K562 (cell line): Measurements from ENCODE around the gene GNAI3. TPM values are rescaled to one million over a fixed set of nuclear protein-coding genes. Genes with fewer than 3 reads are reported as not detected.
A peak's percentile ranks its signal among the peaks of the same experiment; 100 is the strongest.

Source experiments
- ATAC-seq: fragments of 200-7000 bp; cut with Tn5 transposase; 3 replicates; pipeline ENCODE4 v1.9.1; 2020; ENCODE audit warnings: moderate library complexity
- BruUV-seq: library from RNA; stranded (reverse); fragments of 400-500 nt; replicated peaks from 2 replicates; lab custom pipeline; 2021; lab: Mats Ljungman, UMichigan
- CTCF ChIA-PET: fragments of 300-600 bp; formaldehyde crosslinking; extraction: SDS; loops from one replicate; lab custom pipeline; 2021; ENCODE audit warnings: low intra/inter-chr PET ratio; lab: Yijun Ruan, JAX
- POLR2A ChIA-PET: fragments of 300-600, 350-650 bp; sonication (Branson Sonifier 250); formaldehyde crosslinking; extraction: SDS; loops from one replicate; lab custom pipeline; 2021; ENCODE audit warnings: antibody characterized with exemption, inconsistent platforms; lab: Yijun Ruan, JAX
- DNase-seq, 4 experiments: peaks; one replicate each; pipeline versions ENCODE4 v3.0.0 to v3.0.0-alpha.2; 2011 to 2018; ENCODE audit warnings: low spot score in 3 of 4, mixed read lengths in 3 of 4; ENCODE audit errors: extremely low read depth in 1 of 4
- FAIRE-seq: peaks from 2 replicates; lab custom pipeline; 2011; peaks lifted over from hg19 to GRCh38; lab: Jason Lieb, UNC
- H2AFZ ChIP-seq: 2 replicates; pipeline ENCODE4 v1.6.0; 2011; ENCODE audit warnings: low read depth, low read length, control low read depth, inconsistent platforms
- H3K27ac ChIP-seq: fragments of 200-600 bp; 3 replicates; pipeline ENCODE4 v1.8.0; 2011; ENCODE audit warnings: low read depth, mild to moderate bottlenecking, control low read depth, inconsistent platforms, low read length, moderate library complexity, mixed read lengths; ENCODE audit errors: extremely low read depth
- H3K27me3 ChIP-seq, 2 experiments: fragments of 300-600 bp in 1 of 2; 2 replicates in 1 of 2; 3 replicates in 1 of 2; pipeline versions ENCODE4 v1.6.0 to v1.8.0; 2011; ENCODE audit warnings: inconsistent platforms in 2 of 2, low read length in 2 of 2, mild to moderate bottlenecking in 1 of 2, mixed read lengths in 1 of 2, moderate library complexity in 1 of 2; ENCODE audit not compliant: control insufficient read depth in 2 of 2, insufficient read depth in 2 of 2
- H3K36me3 ChIP-seq: fragments of 300-600 bp; 3 replicates; pipeline ENCODE4 v1.8.0; 2011; ENCODE audit warnings: mild to moderate bottlenecking, low read length, inconsistent platforms; ENCODE audit not compliant: control insufficient read depth, insufficient read depth
- H3K4me1 ChIP-seq, 2 experiments: fragments of 200-600 bp in 1 of 2; replicated peaks in 1 of 2; 2 replicates in 1 of 2; 3 replicates in 1 of 2; pipeline versions ENCODE4 v1.5.1 to v1.8.0; 2011; ENCODE audit warnings: inconsistent platforms in 2 of 2, low read length in 2 of 2, mild to moderate bottlenecking in 1 of 2, mixed read lengths in 1 of 2, moderate library complexity in 1 of 2; ENCODE audit not compliant: control insufficient read depth in 2 of 2, insufficient read depth in 2 of 2
- H3K4me2 ChIP-seq: 2 replicates; pipeline ENCODE4 v1.6.1; 2011; ENCODE audit warnings: low read length, control low read depth, inconsistent platforms, mixed read lengths; ENCODE audit not compliant: insufficient read depth
- H3K4me3 ChIP-seq: fragments of 200-600 bp; sonication (generic), shearing (Covaris generic); 2 replicates; pipeline ENCODE4 v1.5.1; 2016; ENCODE audit warnings: control low read depth, inconsistent platforms
- H3K79me2 ChIP-seq: fragments of 200-600 bp; 3 replicates; pipeline ENCODE4 v1.8.0; 2011; ENCODE audit warnings: low read length, inconsistent platforms; ENCODE audit not compliant: control insufficient read depth, insufficient read depth
- H3K9ac ChIP-seq, 2 experiments: 2 replicates each; pipeline versions ENCODE4 v1.6.0 to v1.6.1; 2011; ENCODE audit warnings: low read depth in 2 of 2, low read length in 2 of 2, control low read depth in 1 of 2, inconsistent platforms in 1 of 2, mild to moderate bottlenecking in 1 of 2, mixed read lengths in 1 of 2; ENCODE audit not compliant: insufficient read depth in 1 of 2
- H3K9me1 ChIP-seq: one replicate; pipeline ENCODE4 v1.6.0; 2011; ENCODE audit warnings: inconsistent platforms, mild to moderate bottlenecking, low read length, moderate library complexity; ENCODE audit not compliant: control insufficient read depth, insufficient read depth
- H3K9me3 ChIP-seq: replicated peaks from 2 replicates; pipeline ENCODE4 v1.5.1; 2011; ENCODE audit warnings: low read depth, low read length, inconsistent platforms; ENCODE audit not compliant: control insufficient read depth, insufficient read depth
- H4K20me1 ChIP-seq: replicated peaks from 2 replicates; pipeline ENCODE4 v1.6.1; 2011; ENCODE audit warnings: low read length, inconsistent platforms, mixed read lengths; ENCODE audit not compliant: control insufficient read depth, insufficient read depth
- CTCFL ChIP-seq: IDR thresholded peaks from 2 replicates; pipeline ENCODE4 v1.6.1; 2011; ENCODE audit warnings: borderline replicate concordance, low read depth, mild to moderate bottlenecking, moderate library complexity, low read length; ENCODE audit not compliant: insufficient read depth, poor library complexity, severe bottlenecking
- FOS ChIP-seq: IDR thresholded peaks from 3 replicates; pipeline ENCODE4 v1.6.1; 2011; ENCODE audit not compliant: insufficient read length; ENCODE audit errors: extremely low read depth
- HINFP ChIP-seq: fragments of 450-650 bp; conservative IDR thresholded peaks from 2 replicates; pipeline ENCODE4 v1.6.1; 2016; ENCODE audit warnings: missing genetic modification characterization, low read depth, mild to moderate bottlenecking, control low read depth, missing compliant biosample characterization
- KHSRP ChIP-seq: fragments of 450-650 bp; IDR thresholded peaks from 2 replicates; pipeline ENCODE4 v1.6.1; 2017
- NCOR1 ChIP-seq: fragments of 450-650 bp; IDR thresholded peaks from 2 replicates; pipeline ENCODE4 v1.6.1; 2016; ENCODE audit warnings: mild to moderate bottlenecking, moderate library complexity
- NELFE ChIP-seq: IDR thresholded peaks from 2 replicates; pipeline ENCODE4 v1.6.1; 2011; ENCODE audit warnings: mild to moderate bottlenecking; ENCODE audit not compliant: insufficient read depth, insufficient read length
- RBFOX2 ChIP-seq: fragments of 200-400 bp; formaldehyde crosslinking; IDR thresholded peaks from 2 replicates; pipeline ENCODE4 v1.6.1; 2017; ENCODE audit warnings: low read depth, mild to moderate bottlenecking, low read length, moderate library complexity
- ZBED1 ChIP-seq: IDR thresholded peaks from 2 replicates; pipeline ENCODE4 v1.6.1; 2014
- ZC3H11A ChIP-seq: IDR thresholded peaks from 2 replicates; pipeline ENCODE4 v1.6.1; 2012; ENCODE audit warnings: low read depth, low read length, improper control_type of control experiment
- ZNF140 ChIP-seq: fragments of 250-450 bp; sonication (Bioruptor Pico); IDR thresholded peaks from 2 replicates; pipeline ENCODE4 v1.8.0; 2021; ENCODE audit warnings: moderate library complexity, mild to moderate bottlenecking, inconsistent platforms
- WGBS: fragments of 100-300 bp; shearing (Covaris generic); methylation state at CpG from one replicate; pipeline ENCODE4 v1.1.6; 2016; ENCODE audit warnings: low coverage, mixed read lengths; ENCODE audit not compliant: insufficient coverage; ENCODE audit errors: missing lambda C conversion rate; 5-methylcytosine and 5-hydroxymethylcytosine counted together
- in situ Hi-C: fragments of 300-500 bp; cut with MboI; formaldehyde crosslinking; loops from 4 replicates; pipeline ENCODE4 v1.15.0; 2018; ENCODE audit warnings: inconsistent platforms, mixed read lengths
- intact Hi-C: fragments of 100-400 bp; cut with micrococcal nuclease; formaldehyde crosslinking; loops from 2 replicates; pipeline ENCODE4 v1.14.2; 2022
- polyA plus RNA-seq, 8 experiments: library from polyadenylated mRNA; depleted of rRNA in 4 of 8; stranded (reverse) in 5 of 8; unstranded in 3 of 8; fragments of >200 nt; fragmentation: Nextera tagmentation in 2 of 8; fragmentation: Illumina TruSeq in 1 of 8; extraction: Ambion mirVana in 2 of 8; extraction: Trizol in 1 of 8; gene quantifications; 2 replicates each; pipeline versions ENCODE4 v1.2.1 to v1.2.3, GENCODE V29; 2011 to 2014; ENCODE audit warnings: inconsistent platforms in 1 of 8, missing spikeins in 1 of 8
- total RNA-seq, 7 experiments: library from RNA; depleted of rRNA in 6 of 7; stranded (reverse); fragments of >200 nt in 6 of 7; fragmentation: Illumina TruSeq in 2 of 7; extraction: Trizol in 2 of 7; gene quantifications; 2 replicates each; pipeline versions ENCODE4 v1.2.1 to v1.2.3, GENCODE V29; 2011 to 2021; ENCODE audit warnings: low replicate concordance in 1 of 7

Gene GNAI3
- total and polyA plus RNA-seq, 9 of the 15 experiments (the other 6 are each of a cell fraction or from before 2014, with no cell fraction given): 6.3 to 13.2 (median 8.9) TPM

- intact Hi-C loops (no loop called here), in situ Hi-C loops (no loop called here)
- Histone ChIP-seq H3K9me1 (peaks cover 5% of the 10 kb centered on the region), H3K9ac (no peak overlapping the region; a peak in 1 of 4 replicates), H3K9me3 (no peaks in the 10 kb centered on the region), H3K4me2 (no peak overlapping the region), H3K4me3 (no peak overlapping the region)
- ATAC-seq: no peak
- BruUV-seq: no TSS peak
- peak; percentile 42; the same call in 1 of the 2 replicates for TF ChIP-seq RBFOX2
- TF ChIP-seq FOS: no peak
- TF ChIP-seq, all 486 proteins: peak for 1
- 91% methylated on average over 14 of the region's 16 CpGs for WGBS
- Histone ChIP-seq H4K20me1 (peaks cover 5% of the 10 kb centered on the region), H2AFZ (no peak overlapping the region), H3K79me2 (peaks cover 42% of the 10 kb centered on the region), H3K4me1 (peaks cover 20 to 70% of the 10 kb centered on the region in 2 experiments), H3K27me3 (no peaks in the 10 kb centered on the region), H3K27ac (no peak overlapping the region), H3K36me3 (peaks cover 44% of the 10 kb centered on the region; the same call in 2 of the 3 replicates)
- POLR2A ChIA-PET: interaction anchor here (1.0 to 2.8 kb wide), 4 partner anchors 15 to 197 kb away, joined by 3 to 17 read pairs (median 8); partner anchors contain the start of gene GNAI3
- CTCF ChIA-PET: no interaction called here
- DNase-seq: no peak
- no peak for FAIRE-seq
These were observed 76.8 kb downstream of the GNAI3 start for GRCh38 chr1:109625176-109625575.

- Histone ChIP-seq H3K9me1 (peaks cover 5% of the 10 kb centered on the region), H3K4me2 (no peak overlapping the region), H3K36me3 (peaks cover 49% of the 10 kb centered on the region; the same call in 2 of the 3 replicates), H3K9ac (peak overlapping the region in 1 of 2 experiments; percentile 60; a peak in 2 of 4 replicates), H3K9me3 (no peaks in the 10 kb centered on the region), H3K79me2 (peaks cover 35% of the 10 kb centered on the region), H4K20me1 (peaks cover 5% of the 10 kb centered on the region), H2AFZ (no peak overlapping the region), H3K4me1 (peaks cover 20 to 71% of the 10 kb centered on the region in 2 experiments), H3K27me3 (no peaks in the 10 kb centered on the region), H3K27ac (no peak overlapping the region), H3K4me3 (no peak overlapping the region)
- ChIA-PET POLR2A (interaction anchor here (1.0 to 2.8 kb wide), 4 partner anchors 14 to 196 kb away, joined by 3 to 17 read pairs (median 8); partner anchors contain the start of gene GNAI3), CTCF (no interaction called here)
- ATAC-seq (peak; percentile 14; the same call in 2 of the 3 replicates), DNase-seq (no peak), FAIRE-seq (no peak)
- 86% methylated on average over 31 of the region's 32 CpGs for WGBS
- intact Hi-C loops: no loop called here
- in situ Hi-C loops: no loop called here
- no TSS peak for BruUV-seq
- no peak for TF ChIP-seq ZBED1
- TF ChIP-seq NELFE: no peak
- TF ChIP-seq KHSRP: no peak
- TF ChIP-seq CTCFL: peak; percentile 29
- TF ChIP-seq NCOR1: no peak
- no peak for TF ChIP-seq HINFP (tag)
- no peak for TF ChIP-seq ZC3H11A
- no peak for TF ChIP-seq ZNF140
These were observed 77.5 kb downstream of the GNAI3 start for GRCh38 chr1:109625601-109626560.
